Measurements from ENCODE around the gene ASXL3.

Gene ASXL3

GRCh38 chr18:33710269-33710668 lies 132.2 kb downstream of the ASXL3 start:
- Histone ChIP-seq H3K27me3 (ENCODE audit: insufficient read depth, poor library complexity, severe bottlenecking) (no peaks in the 10 kb centered on the region), H3K4me3 (replicated peaks; ENCODE audit: insufficient read depth, low read length) (no peak overlapping the region), H3K27ac (replicated peaks) (no peak overlapping the region)
- no peak for DNase-seq (ENCODE audit: low read depth in 1 of 2, low spot score in 1 of 2)
- no peak for TF ChIP-seq POLR2AphosphoS5 (IDR thresholded peaks at IDR 0.05; ENCODE audit: low read depth)
- TF ChIP-seq GABPA (IDR thresholded peaks at IDR 0.05; ENCODE audit: low read depth) = no peak

- no peak for TF ChIP-seq POLR2AphosphoS5 (IDR thresholded peaks at IDR 0.05; ENCODE audit: low read depth)
- H3K27me3 ChIP-seq (ENCODE audit: insufficient read depth, poor library complexity, severe bottlenecking) = no peaks in the 10 kb centered on the region
- no peak for DNase-seq (ENCODE audit: low read depth in 1 of 2, low spot score in 1 of 2)
- H3K4me3 ChIP-seq (replicated peaks; ENCODE audit: insufficient read depth, low read length) = no peak overlapping the region
- H3K27ac ChIP-seq (replicated peaks) = no peak overlapping the region
Measured at GRCh38 chr18:33711514-33711913, 133.5 kb downstream of the ASXL3 start.

GRCh38 chr18:33712719-33713118 lies 134.7 kb downstream of the ASXL3 start:
- Histone ChIP-seq H3K27ac (replicated peaks) (no peak overlapping the region), H3K27me3 (ENCODE audit: insufficient read depth, poor library complexity, severe bottlenecking) (no peaks in the 10 kb centered on the region), H3K4me3 (replicated peaks; ENCODE audit: insufficient read depth, low read length) (no peak overlapping the region)
- DNase-seq (ENCODE audit: low read depth in 1 of 2, low spot score in 1 of 2) = no peak
- TF ChIP-seq GABPA (IDR thresholded peaks at IDR 0.05; ENCODE audit: low read depth) (no peak), POLR2AphosphoS5 (IDR thresholded peaks at IDR 0.05; ENCODE audit: low read depth) (no peak), SPI1 (IDR thresholded peaks at IDR 0.05; ENCODE audit: borderline replicate concordance, low read depth) (no peak), CTCF (IDR thresholded peaks at IDR 0.05; ENCODE audit: insufficient read depth, low read length) (no peak), REST (IDR thresholded peaks at IDR 0.05; ENCODE audit: insufficient replicate concordance, low read depth) (no peak)

- H3K27ac ChIP-seq (replicated peaks) = no peak overlapping the region
- no peaks in the 10 kb centered on the region for H3K27me3 ChIP-seq (ENCODE audit: insufficient read depth, poor library complexity, severe bottlenecking)
- DNase-seq (ENCODE audit: low read depth in 1 of 2, low spot score in 1 of 2) = peak in 1 of 2 experiments; percentile 7
- no peak overlapping the region for H3K4me3 ChIP-seq (replicated peaks; ENCODE audit: insufficient read depth, low read length)
- no peak for TF ChIP-seq CTCF (IDR thresholded peaks at IDR 0.05; ENCODE audit: insufficient read depth, low read length)
- TF ChIP-seq REST (IDR thresholded peaks at IDR 0.05; ENCODE audit: insufficient replicate concordance, low read depth) = no peak
- no peak for TF ChIP-seq POLR2AphosphoS5 (IDR thresholded peaks at IDR 0.05; ENCODE audit: low read depth)
- TF ChIP-seq SPI1 (IDR thresholded peaks at IDR 0.05; ENCODE audit: borderline replicate concordance, low read depth) = no peak
- TF ChIP-seq GABPA (IDR thresholded peaks at IDR 0.05; ENCODE audit: low read depth) = no peak
Measured at GRCh38 chr18:33716061-33716683, 138.2 kb downstream of the ASXL3 start.

- DNase-seq (ENCODE audit: low read depth in 1 of 2, low spot score in 1 of 2) = no peak
- TF ChIP-seq GABPA (IDR thresholded peaks at IDR 0.05; ENCODE audit: low read depth) = no peak
- 0 out of 2 replicates have a peak, but pooled peaks have one; percentile 4 for TF ChIP-seq SPI1 (IDR thresholded peaks at IDR 0.05; ENCODE audit: borderline replicate concordance, low read depth)
- Histone ChIP-seq H3K4me3 (replicated peaks; ENCODE audit: insufficient read depth, low read length) (no peak overlapping the region), H3K27ac (replicated peaks) (no peak overlapping the region), H3K27me3 (ENCODE audit: insufficient read depth, poor library complexity, severe bottlenecking) (no peaks in the 10 kb centered on the region)
Measured at GRCh38 chr18:33717339-33717738, 139.3 kb downstream of the ASXL3 start.
